NCI-H2196 (cell line): ENCODE results near the gene CYB5R2.

ENCODE experiments used
- DNase-seq: peaks from one replicate; lab custom pipeline; 2025; ENCODE audit not compliant: unreplicated experiment; lab: John Stamatoyannopoulos, UW

CYB5R2 gene

GRCh38 chr11:7672960-7673723 lies at the start of gene CYB5R2:
Gene CYB5R2 (minus strand): TSS chr11:7673500. CDS start chr11:7672825, 675 bp downstream.
- no peak for DNase-seq

DNA sequence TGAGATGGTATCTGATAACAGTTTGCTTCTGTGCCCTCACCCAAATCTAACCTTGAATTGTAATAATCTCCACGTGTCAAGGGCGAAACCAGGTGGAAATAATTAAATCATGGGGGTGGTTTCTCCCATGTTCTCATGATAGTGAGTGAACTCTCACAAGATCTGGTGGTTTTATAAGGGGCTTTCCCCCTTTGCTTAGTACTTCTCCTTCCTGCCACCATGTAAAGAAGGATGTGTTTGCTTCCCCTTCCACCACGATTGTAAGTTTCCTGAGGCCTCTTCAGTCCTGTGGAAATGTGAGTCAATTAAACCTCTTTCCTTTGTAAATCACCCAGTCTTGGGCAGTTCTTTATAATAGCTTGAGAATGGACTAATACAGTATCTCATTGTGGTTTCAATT lies 41.5 kb upstream of the CYB5R2 start:
- no peak for DNase-seq

DNA sequence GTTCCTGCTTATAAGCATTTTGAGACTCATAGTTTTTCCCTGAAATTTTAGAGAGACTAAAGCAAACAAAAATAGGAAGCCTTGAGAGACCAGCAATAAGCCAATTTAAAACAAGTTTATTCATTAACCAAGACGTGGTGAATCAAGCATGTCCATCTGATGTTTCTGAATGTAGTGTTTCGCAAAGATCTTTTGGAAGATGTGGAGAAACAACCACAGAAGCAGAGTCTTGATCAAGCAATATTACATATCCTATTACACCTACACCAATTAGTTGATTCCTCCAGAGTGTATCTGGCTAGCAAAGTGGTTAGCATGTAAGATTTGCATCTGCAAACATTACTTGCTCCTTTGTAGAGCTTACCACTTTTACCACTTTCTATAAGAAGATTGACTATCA lies 33.1 kb upstream of the CYB5R2 start, which contains the start of gene OVCH2:
Gene OVCH2, minus strand, starts transcription at position 101 of the 400 bp plus-strand sequence. Its CDS starts 83 bp downstream, at position 18.
- DNase-seq, result no peak

- no peak for DNase-seq
Measured at GRCh38 chr11:7703740-7704139, 30.4 kb upstream of the CYB5R2 start.

DNA sequence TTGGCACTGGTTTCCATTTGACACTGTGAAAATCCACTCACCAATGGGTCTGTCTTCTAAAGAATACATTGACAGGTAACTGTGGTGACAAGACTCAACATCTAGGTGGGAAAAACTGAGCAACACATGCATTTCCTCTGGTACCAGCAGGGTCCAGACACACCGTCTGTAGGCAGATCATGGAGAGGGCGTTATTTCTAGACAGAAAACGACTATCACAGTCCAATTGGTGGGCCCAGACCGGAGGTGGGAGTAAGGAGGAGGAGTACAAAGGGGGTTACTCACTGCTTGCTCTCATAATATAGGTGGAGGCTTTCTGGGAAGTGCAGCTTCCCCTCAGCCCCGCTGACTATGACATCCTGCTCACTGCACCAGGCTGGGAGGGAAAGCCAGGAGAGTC lies 23.1 kb upstream of the CYB5R2 start:
- no peak for DNase-seq

DNA sequence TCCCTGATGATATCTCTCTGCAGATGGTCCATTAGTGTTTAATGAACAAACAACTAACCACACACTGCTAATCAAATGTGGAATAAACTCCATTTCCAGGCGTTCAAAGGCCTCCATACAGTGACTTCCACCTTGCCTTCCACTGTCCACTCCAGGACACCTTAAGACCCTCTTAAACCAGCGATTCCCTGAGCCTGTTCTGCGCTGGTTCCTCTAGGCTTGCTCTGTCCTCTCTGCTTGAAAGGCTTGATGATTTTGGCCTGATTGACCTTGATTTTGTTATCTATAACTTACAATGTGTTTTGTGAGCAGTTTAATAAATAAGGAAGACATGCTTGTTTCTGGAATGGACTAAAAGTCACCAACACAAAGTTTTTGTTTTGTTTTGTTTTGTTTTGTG lies 20.9 kb upstream of the CYB5R2 start:
- DNase-seq, result no peak

DNA sequence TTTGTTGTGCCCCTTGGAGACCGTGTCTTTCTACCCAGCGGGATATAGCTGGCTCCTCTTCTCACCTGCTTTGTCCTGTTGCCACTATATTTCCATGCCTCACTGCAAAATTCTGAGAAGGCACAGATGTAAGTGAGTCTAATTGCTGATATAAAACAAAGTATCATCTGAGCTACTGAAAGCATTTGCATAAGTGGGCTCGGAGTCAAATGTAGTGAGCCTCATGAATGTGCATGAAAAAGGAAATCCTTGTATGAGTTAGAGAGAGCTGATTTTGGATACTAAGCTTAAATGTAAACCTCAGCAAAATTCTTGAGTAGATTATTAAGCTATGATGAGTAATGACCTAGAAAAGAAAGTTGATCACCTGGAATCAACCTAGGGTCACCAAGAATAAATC lies 19.1 kb upstream of the CYB5R2 start:
- no peak for DNase-seq

GRCh38 chr11:7691759-7692350 lies 18.6 kb upstream of the CYB5R2 start:
- DNase-seq, result no peak

GRCh38 chr11:7690648-7691047 lies 17.3 kb upstream of the CYB5R2 start:
- no peak for DNase-seq

- no peak for DNase-seq
Measured at GRCh38 chr11:7689239-7689638, 15.9 kb upstream of the CYB5R2 start.

- DNase-seq, result no peak
Measured at GRCh38 chr11:7688238-7688826, 15.0 kb upstream of the CYB5R2 start.

DNA sequence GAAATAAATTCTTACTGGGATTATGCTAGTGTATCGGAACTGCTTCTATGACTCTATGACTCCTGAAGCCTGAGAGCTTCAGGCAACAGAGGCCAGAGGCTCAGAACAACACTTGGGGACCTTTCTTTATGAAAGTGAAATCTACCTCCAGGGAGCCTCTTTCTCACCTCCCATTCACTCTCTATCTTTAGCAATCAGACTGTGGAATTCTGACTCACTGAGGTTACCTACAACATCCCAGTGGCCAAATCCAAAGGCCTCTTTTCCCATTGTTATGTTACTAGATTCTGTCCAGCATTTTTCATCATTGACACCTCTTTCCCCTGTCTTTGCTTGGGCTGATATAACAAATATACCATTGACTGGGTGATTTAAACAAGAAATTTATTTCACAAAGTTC lies 14.1 kb upstream of the CYB5R2 start:
- DNase-seq, result no peak

GRCh38 chr11:7686761-7687160 lies 13.5 kb upstream of the CYB5R2 start:
- DNase-seq, result no peak

DNA sequence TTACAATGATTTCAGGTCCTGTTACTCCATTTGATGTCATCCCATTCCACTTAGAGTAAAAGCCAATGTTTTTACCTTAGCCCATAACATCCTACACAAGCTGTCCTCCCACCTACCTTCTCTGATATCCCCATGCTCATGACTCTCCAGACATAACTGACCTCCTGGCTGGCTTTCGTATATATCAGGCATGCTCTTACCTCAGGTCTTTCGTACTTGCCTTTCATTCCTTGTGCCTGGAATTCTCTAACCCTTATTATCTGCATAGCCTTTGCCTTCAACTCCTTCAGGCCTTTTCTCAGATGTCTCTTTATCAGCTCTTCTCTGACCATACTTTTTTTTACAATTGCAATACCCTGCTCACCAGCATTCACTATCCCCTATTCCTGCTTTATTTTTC lies 10.3 kb upstream of the CYB5R2 start:
- no peak for DNase-seq

DNA sequence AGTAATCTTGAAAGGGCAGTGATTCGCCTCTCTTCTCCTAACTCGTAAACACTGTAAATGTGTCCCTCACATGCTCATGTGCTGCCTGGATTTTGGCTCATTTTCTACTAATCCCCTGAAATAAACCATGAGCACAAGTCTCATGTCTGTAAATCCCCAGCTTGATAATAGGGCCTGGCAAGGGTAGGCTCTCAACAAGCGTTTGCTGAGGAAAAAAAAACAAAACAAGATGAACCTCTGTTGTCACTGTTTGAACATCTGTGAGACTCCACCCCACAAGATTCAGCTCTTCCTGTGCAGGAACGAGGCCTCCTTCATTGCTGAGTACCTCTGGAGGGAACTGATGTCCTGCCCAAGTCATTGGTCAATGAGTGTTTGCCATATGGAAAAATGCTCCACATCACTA lies 4.5 kb upstream of the CYB5R2 start:
- no peak for DNase-seq

- no peak for DNase-seq
Measured at GRCh38 chr11:7677071-7677470, 3.8 kb upstream of the CYB5R2 start.

GRCh38 chr11:7675631-7676030 lies 2.3 kb upstream of the CYB5R2 start:
- DNase-seq, result no peak

- no peak for DNase-seq
Measured at GRCh38 chr11:7673724-7674434, 579 bp upstream of the CYB5R2 start.

DNA sequence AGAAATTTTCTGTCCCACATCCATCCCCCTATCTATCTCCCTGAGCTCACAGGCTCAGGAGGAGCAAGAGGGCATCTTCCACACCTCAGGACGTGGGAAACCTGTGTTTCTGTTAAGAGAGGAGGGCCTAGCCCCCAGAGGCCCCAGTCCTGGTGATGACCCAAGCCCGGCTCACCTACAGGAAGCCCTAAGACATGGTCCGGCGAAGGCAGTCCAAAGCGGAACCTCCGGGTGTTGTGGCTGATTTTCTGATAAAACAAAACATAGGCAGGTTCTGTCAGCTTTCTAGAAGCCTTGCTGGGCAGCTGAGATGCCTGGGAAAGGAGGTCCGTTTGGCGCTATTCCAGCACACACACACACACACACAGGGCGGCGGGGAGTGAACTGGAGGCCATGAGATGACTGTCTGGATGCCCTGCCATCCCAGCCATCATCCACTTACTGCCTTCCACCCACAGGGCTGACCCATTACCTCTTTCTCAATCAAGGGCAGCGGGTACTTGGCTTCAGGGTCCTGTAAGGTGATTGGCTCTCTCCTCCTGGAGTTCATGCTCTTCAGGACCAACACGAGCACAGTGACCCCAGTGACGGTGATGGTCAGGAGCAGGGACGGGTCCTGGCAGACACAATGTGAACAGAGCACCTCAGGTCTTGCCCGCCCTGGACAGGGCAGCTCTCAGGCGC lies 882 bp downstream of the CYB5R2 start:
- no peak for DNase-seq

- no peak for DNase-seq
Measured at GRCh38 chr11:7671347-7672215, 1.7 kb downstream of the CYB5R2 start.
